ENCODE data around the gene INHBA.

The INHBA gene

GRCh38 chr7:41701068-41701941 is 1.6 kb downstream of the INHBA start:
- peaks cover 0 to 38% (median 32%) of the 10 kb centered on the region in 5 donors for H3K4me1 ChIP-seq (ENCODE audit: control insufficient read depth in 5 of 5, insufficient read depth in 5 of 5, low read length in 5 of 5)
- H3K27ac ChIP-seq (ENCODE audit: low read depth, low read length), result no peak overlapping the region
- no peaks in the 10 kb centered on the region for H3K9me3 ChIP-seq (ENCODE audit: control insufficient read depth in 5 of 5, low read length in 5 of 5)
- peak overlapping the region in 1 of 5 donors; percentile 22 for H3K4me3 ChIP-seq (ENCODE audit: low read depth in 1 of 5, low read length in 5 of 5)
- H3K9ac ChIP-seq (ENCODE audit: low read length in 5 of 5), result no peak overlapping the region
- H3K36me3 ChIP-seq (ENCODE audit: control insufficient read depth in 5 of 5, insufficient read depth in 5 of 5, low read length in 5 of 5), result no peaks in the 10 kb centered on the region
- H3K27me3 ChIP-seq (ENCODE audit: control insufficient read depth in 5 of 5, insufficient read depth in 4 of 5, low read length in 5 of 5), result peaks cover 8 to 15% (median 12%) of the 10 kb centered on the region in 5 donors

GRCh38 chr7:41700044-41700471 is 2.8 kb downstream of the INHBA start:
- H3K9ac ChIP-seq (ENCODE audit: low read length in 5 of 5), result no peak overlapping the region
- no peak overlapping the region for H3K27ac ChIP-seq (ENCODE audit: low read depth, low read length)
- no peaks in the 10 kb centered on the region for H3K36me3 ChIP-seq (ENCODE audit: control insufficient read depth in 5 of 5, insufficient read depth in 5 of 5, low read length in 5 of 5)
- peak overlapping the region in 2 of 5 donors; percentile 29 to 45 for H3K4me3 ChIP-seq (ENCODE audit: low read depth in 1 of 5, low read length in 5 of 5)
- H3K27me3 ChIP-seq (ENCODE audit: control insufficient read depth in 5 of 5, insufficient read depth in 4 of 5, low read length in 5 of 5), result peaks cover 8 to 15% (median 12%) of the 10 kb centered on the region in 5 donors
- H3K9me3 ChIP-seq (ENCODE audit: control insufficient read depth in 5 of 5, low read length in 5 of 5), result no peaks in the 10 kb centered on the region
- peaks cover 0 to 32% (median 22%) of the 10 kb centered on the region in 5 donors for H3K4me1 ChIP-seq (ENCODE audit: control insufficient read depth in 5 of 5, insufficient read depth in 5 of 5, low read length in 5 of 5)

GRCh38 chr7:41699516-41699915 is 3.4 kb downstream of the INHBA start:
- H3K9ac ChIP-seq (ENCODE audit: low read length in 5 of 5), result peak overlapping the region in 1 of 5 donors; percentile 44
- H3K9me3 ChIP-seq (ENCODE audit: control insufficient read depth in 5 of 5, low read length in 5 of 5), result no peaks in the 10 kb centered on the region
- H3K36me3 ChIP-seq (ENCODE audit: control insufficient read depth in 5 of 5, insufficient read depth in 5 of 5, low read length in 5 of 5), result no peaks in the 10 kb centered on the region
- H3K27ac ChIP-seq (ENCODE audit: low read depth, low read length), result peak overlapping the region; percentile 24
- peaks cover 6 to 15% (median 12%) of the 10 kb centered on the region in 5 donors for H3K27me3 ChIP-seq (ENCODE audit: control insufficient read depth in 5 of 5, insufficient read depth in 4 of 5, low read length in 5 of 5)
- H3K4me1 ChIP-seq (ENCODE audit: control insufficient read depth in 5 of 5, insufficient read depth in 5 of 5, low read length in 5 of 5), result peaks cover 0 to 28% (median 18%) of the 10 kb centered on the region in 5 donors
- H3K4me3 ChIP-seq (ENCODE audit: low read depth in 1 of 5, low read length in 5 of 5), result peak overlapping the region in 4 of 5 donors; percentile 18 to 49 (median 36)

GRCh38 chr7:41698726-41699125 is 4.2 kb downstream of the INHBA start:
- no peak overlapping the region for H3K4me3 ChIP-seq (ENCODE audit: low read depth in 1 of 5, low read length in 5 of 5)
- peaks cover 0 to 28% (median 18%) of the 10 kb centered on the region in 5 donors for H3K4me1 ChIP-seq (ENCODE audit: control insufficient read depth in 5 of 5, insufficient read depth in 5 of 5, low read length in 5 of 5)
- H3K27ac ChIP-seq (ENCODE audit: low read depth, low read length), result no peak overlapping the region
- no peak overlapping the region for H3K9ac ChIP-seq (ENCODE audit: low read length in 5 of 5)
- peaks cover 6 to 15% (median 12%) of the 10 kb centered on the region in 5 donors for H3K27me3 ChIP-seq (ENCODE audit: control insufficient read depth in 5 of 5, insufficient read depth in 4 of 5, low read length in 5 of 5)
- no peaks in the 10 kb centered on the region for H3K9me3 ChIP-seq (ENCODE audit: control insufficient read depth in 5 of 5, low read length in 5 of 5)
- no peaks in the 10 kb centered on the region for H3K36me3 ChIP-seq (ENCODE audit: control insufficient read depth in 5 of 5, insufficient read depth in 5 of 5, low read length in 5 of 5)

GRCh38 chr7:41698114-41698513 is 4.8 kb downstream of the INHBA start:
- Histone ChIP-seq H3K9ac (ENCODE audit: low read length in 5 of 5) (no peak overlapping the region), H3K4me1 (ENCODE audit: control insufficient read depth in 5 of 5, insufficient read depth in 5 of 5, low read length in 5 of 5) (peaks cover 0 to 32% (median 18%) of the 10 kb centered on the region in 5 donors), H3K27me3 (ENCODE audit: control insufficient read depth in 5 of 5, insufficient read depth in 4 of 5, low read length in 5 of 5) (peaks cover 6 to 15% (median 12%) of the 10 kb centered on the region in 5 donors), H3K4me3 (ENCODE audit: low read depth in 1 of 5, low read length in 5 of 5) (no peak overlapping the region), H3K9me3 (ENCODE audit: control insufficient read depth in 5 of 5, low read length in 5 of 5) (no peaks in the 10 kb centered on the region), H3K27ac (ENCODE audit: low read depth, low read length) (no peak overlapping the region), H3K36me3 (ENCODE audit: control insufficient read depth in 5 of 5, insufficient read depth in 5 of 5, low read length in 5 of 5) (no peaks in the 10 kb centered on the region)

- Histone ChIP-seq H3K9me3 (ENCODE audit: control insufficient read depth in 5 of 5, low read length in 5 of 5) (no peaks in the 10 kb centered on the region), H3K27ac (ENCODE audit: low read depth, low read length) (no peak overlapping the region), H3K27me3 (ENCODE audit: control insufficient read depth in 5 of 5, insufficient read depth in 4 of 5, low read length in 5 of 5) (peaks cover 6 to 15% (median 12%) of the 10 kb centered on the region in 5 donors), H3K36me3 (ENCODE audit: control insufficient read depth in 5 of 5, insufficient read depth in 5 of 5, low read length in 5 of 5) (no peaks in the 10 kb centered on the region), H3K9ac (ENCODE audit: low read length in 5 of 5) (peak overlapping the region in 1 of 5 donors; percentile 32), H3K4me1 (ENCODE audit: control insufficient read depth in 5 of 5, insufficient read depth in 5 of 5, low read length in 5 of 5) (peaks cover 0 to 31% (median 19%) of the 10 kb centered on the region in 5 donors), H3K4me3 (ENCODE audit: low read depth in 1 of 5, low read length in 5 of 5) (peak overlapping the region in 4 of 5 donors; percentile 49 to 68 (median 55))
Measured at GRCh38 chr7:41696323-41696916, 6.5 kb downstream of the INHBA start.

GRCh38 chr7:41695661-41696322 is 7.1 kb downstream of the INHBA start:
- Histone ChIP-seq H3K4me3 (ENCODE audit: low read depth in 1 of 5, low read length in 5 of 5) (peak overlapping the region in 4 of 5 donors; percentile 49 to 68 (median 55)), H3K36me3 (ENCODE audit: control insufficient read depth in 5 of 5, insufficient read depth in 5 of 5, low read length in 5 of 5) (no peaks in the 10 kb centered on the region), H3K4me1 (ENCODE audit: control insufficient read depth in 5 of 5, insufficient read depth in 5 of 5, low read length in 5 of 5) (peaks cover 0 to 25% (median 17%) of the 10 kb centered on the region in 5 donors), H3K9me3 (ENCODE audit: control insufficient read depth in 5 of 5, low read length in 5 of 5) (no peaks in the 10 kb centered on the region), H3K27me3 (ENCODE audit: control insufficient read depth in 5 of 5, insufficient read depth in 4 of 5, low read length in 5 of 5) (peaks cover 5 to 11% (median 9%) of the 10 kb centered on the region in 5 donors), H3K9ac (ENCODE audit: low read length in 5 of 5) (peak overlapping the region in 1 of 5 donors; percentile 32), H3K27ac (ENCODE audit: low read depth, low read length) (no peak overlapping the region)

GRCh38 chr7:41694495-41694894 is 8.4 kb downstream of the INHBA start:
- H3K36me3 ChIP-seq (ENCODE audit: control insufficient read depth in 5 of 5, insufficient read depth in 5 of 5, low read length in 5 of 5), result no peaks in the 10 kb centered on the region
- no peak overlapping the region for H3K27ac ChIP-seq (ENCODE audit: low read depth, low read length)
- H3K27me3 ChIP-seq (ENCODE audit: control insufficient read depth in 5 of 5, insufficient read depth in 4 of 5, low read length in 5 of 5), result peaks cover 2 to 8% (median 3%) of the 10 kb centered on the region in 5 donors
- no peak overlapping the region for H3K4me3 ChIP-seq (ENCODE audit: low read depth in 1 of 5, low read length in 5 of 5)
- no peaks in the 10 kb centered on the region for H3K9me3 ChIP-seq (ENCODE audit: control insufficient read depth in 5 of 5, low read length in 5 of 5)
- no peak overlapping the region for H3K9ac ChIP-seq (ENCODE audit: low read length in 5 of 5)
- H3K4me1 ChIP-seq (ENCODE audit: control insufficient read depth in 5 of 5, insufficient read depth in 5 of 5, low read length in 5 of 5), result peaks cover 0 to 17% (median 8%) of the 10 kb centered on the region in 5 donors

- Histone ChIP-seq H3K4me3 (ENCODE audit: low read depth in 1 of 5, low read length in 5 of 5) (no peak overlapping the region), H3K27me3 (ENCODE audit: control insufficient read depth in 5 of 5, insufficient read depth in 4 of 5, low read length in 5 of 5) (no peaks in the 10 kb centered on the region), H3K9me3 (ENCODE audit: control insufficient read depth in 5 of 5, low read length in 5 of 5) (no peaks in the 10 kb centered on the region), H3K36me3 (ENCODE audit: control insufficient read depth in 5 of 5, insufficient read depth in 5 of 5, low read length in 5 of 5) (no peaks in the 10 kb centered on the region), H3K9ac (ENCODE audit: low read length in 5 of 5) (no peak overlapping the region), H3K4me1 (ENCODE audit: control insufficient read depth in 5 of 5, insufficient read depth in 5 of 5, low read length in 5 of 5) (peaks cover 0 to 12% (median 6%) of the 10 kb centered on the region in 5 donors), H3K27ac (ENCODE audit: low read depth, low read length) (no peak overlapping the region)
Measured at GRCh38 chr7:41693150-41693997, 9.5 kb downstream of the INHBA start.

Data from subcutaneous abdominal adipose tissue (tissue), 5 donors.